Nephron progenitor cell (in vitro differentiated cells): ENCODE data around the gene MTERF4.

Experiments used
- DNase-seq: peaks from one replicate; pipeline ENCODE4 v3.0.0; 2021
- H3K27ac Mint-ChIP-seq: 2 replicates; pipeline ENCODE4 v1.8.0; 2021; ENCODE audit warnings: mild to moderate bottlenecking, moderate library complexity, mixed read lengths
- H3K27me3 Mint-ChIP-seq: 2 replicates; pipeline ENCODE4 v1.8.0; 2021; ENCODE audit warnings: mild to moderate bottlenecking, low read depth, mixed read lengths; ENCODE audit not compliant: poor library complexity
- H3K36me3 Mint-ChIP-seq: 2 replicates; pipeline ENCODE4 v1.8.0; 2021; ENCODE audit warnings: low read depth, mixed read lengths
- H3K4me1 Mint-ChIP-seq: 2 replicates; pipeline ENCODE4 v1.8.0; 2021; ENCODE audit warnings: mixed read lengths
- H3K4me3 Mint-ChIP-seq: 2 replicates; pipeline ENCODE4 v1.8.0; 2021; ENCODE audit warnings: mild to moderate bottlenecking, moderate library complexity, mixed read lengths
- H3K9me3 Mint-ChIP-seq: 2 replicates; pipeline ENCODE4 v1.8.0; 2021; ENCODE audit warnings: mild to moderate bottlenecking, moderate library complexity, mixed read lengths
- CTCF ChIP-seq: fragments of 200-600 bp; sonication (generic); IDR thresholded peaks from 2 replicates; pipeline ENCODE4 v1.5.0; 2021; ENCODE audit warnings: antibody characterized with exemption

Gene MTERF4

GRCh38 chr2:241067501-241068135 is 34.5 kb downstream of the MTERF4 start:
- Mint-ChIP-seq H3K27ac (no peak overlapping the region), H3K4me1 (peaks cover 14% of the 10 kb centered on the region), H3K27me3 (peaks cover 48% of the 10 kb centered on the region), H3K36me3 (no peaks in the 10 kb centered on the region), H3K9me3 (no peaks in the 10 kb centered on the region), H3K4me3 (no peak overlapping the region)
- no peak for DNase-seq
- no peak for TF ChIP-seq CTCF

- Mint-ChIP-seq H3K36me3 (no peaks in the 10 kb centered on the region), H3K9me3 (no peaks in the 10 kb centered on the region), H3K4me3 (no peak overlapping the region), H3K27ac (no peak overlapping the region), H3K27me3 (peaks cover 52% of the 10 kb centered on the region), H3K4me1 (peaks cover 9% of the 10 kb centered on the region)
- peak; percentile 75 for DNase-seq
- no peak for TF ChIP-seq CTCF
Observed at GRCh38 chr2:241066893-241067341, 35.2 kb downstream of the MTERF4 start.

GRCh38 chr2:241066171-241066892 is 35.8 kb downstream of the MTERF4 start:
- H3K27ac Mint-ChIP-seq: peak overlapping the region; percentile 80
- H3K9me3 Mint-ChIP-seq: no peaks in the 10 kb centered on the region
- no peak overlapping the region for H3K4me3 Mint-ChIP-seq
- H3K4me1 Mint-ChIP-seq: peaks cover 9% of the 10 kb centered on the region
- no peaks in the 10 kb centered on the region for H3K36me3 Mint-ChIP-seq
- no peak for DNase-seq
- TF ChIP-seq CTCF: no peak
- H3K27me3 Mint-ChIP-seq: peaks cover 58% of the 10 kb centered on the region

- Mint-ChIP-seq H3K36me3 (no peaks in the 10 kb centered on the region), H3K27ac (no peak overlapping the region), H3K9me3 (no peaks in the 10 kb centered on the region), H3K4me1 (peaks cover 3% of the 10 kb centered on the region), H3K27me3 (peaks cover 68% of the 10 kb centered on the region), H3K4me3 (no peak overlapping the region)
- no peak for DNase-seq
- no peak for TF ChIP-seq CTCF
Observed at GRCh38 chr2:241065355-241065803, 36.7 kb downstream of the MTERF4 start.

- H3K4me3 Mint-ChIP-seq: no peak overlapping the region
- H3K36me3 Mint-ChIP-seq: no peaks in the 10 kb centered on the region
- no peak overlapping the region for H3K27ac Mint-ChIP-seq
- DNase-seq: no peak
- H3K27me3 Mint-ChIP-seq: peaks cover 69% of the 10 kb centered on the region
- no peak for TF ChIP-seq CTCF
- H3K9me3 Mint-ChIP-seq: no peaks in the 10 kb centered on the region
- H3K4me1 Mint-ChIP-seq: no peaks in the 10 kb centered on the region
Observed at GRCh38 chr2:241064802-241065354, 37.2 kb downstream of the MTERF4 start.
